ENCODE data around the gene SIRT2.

Gene SIRT2

DNA sequence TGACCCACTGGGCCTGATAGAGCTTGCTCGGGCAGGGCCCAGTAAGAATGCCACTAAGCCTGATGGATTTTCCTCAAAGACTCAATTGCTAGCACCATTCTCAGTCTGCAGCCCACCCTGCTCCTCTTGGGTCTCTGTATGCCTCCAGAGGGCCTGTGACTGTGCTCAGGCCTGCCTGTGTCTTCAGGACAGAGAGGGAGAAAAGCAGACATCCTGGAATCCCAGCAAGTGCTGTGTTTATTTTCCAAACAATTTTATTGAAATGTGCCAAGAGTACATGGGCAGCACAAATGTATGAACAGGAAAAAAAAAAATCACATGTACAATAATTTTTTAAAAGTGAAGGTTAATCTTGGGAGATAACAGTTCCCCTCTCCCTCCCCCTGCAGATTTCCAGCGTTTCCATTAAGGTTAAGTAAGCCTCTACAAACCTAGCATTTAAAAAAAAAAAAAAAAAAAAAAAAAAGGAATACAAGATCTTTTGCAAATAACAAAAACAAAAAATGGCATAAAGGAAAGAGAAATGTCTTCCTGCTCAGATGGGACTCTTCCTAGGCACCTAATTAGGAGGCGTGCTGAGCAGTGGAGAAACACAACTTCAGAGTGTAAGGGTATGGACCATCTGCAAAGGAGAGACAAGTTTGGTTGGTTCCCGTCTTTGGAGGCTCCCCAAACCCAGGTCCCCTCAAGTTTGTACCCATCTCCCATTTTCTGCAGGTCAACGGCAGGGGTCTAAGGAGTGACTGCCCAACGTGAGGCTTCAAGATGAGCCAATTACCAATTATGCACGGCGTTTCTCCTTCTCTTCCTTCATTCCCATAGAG lies 63.0 kb downstream of the SIRT2 start:
- Histone ChIP-seq H4K20me1 (ENCODE audit: low read depth, low read length) (peaks cover 11% of the 10 kb centered on the region), H3K79me2 (ENCODE audit: insufficient read depth, low read length) (peaks cover 7% of the 10 kb centered on the region), H3K27ac (ENCODE audit: low read depth, low read length) (no peak overlapping the region), H3K36me3 (ENCODE audit: low read length) (peaks cover 22% of the 10 kb centered on the region), H3K4me3 (ENCODE audit: insufficient read depth, low read length, poor library complexity, severe bottlenecking) (no peak overlapping the region), H3K9me2 (replicated peaks; ENCODE audit: insufficient read depth, low read length) (no peaks in the 10 kb centered on the region), H2AFZ (ENCODE audit: low read depth, low read length, severe bottlenecking) (no peak overlapping the region), H3F3A (ENCODE audit: insufficient read depth) (peaks cover 66% of the 10 kb centered on the region), H3K9me3 (ENCODE audit: insufficient read depth, low read length) (no peaks in the 10 kb centered on the region), H3K4me2 (ENCODE audit: low read depth, low read length, poor library complexity, severe bottlenecking) (no peak overlapping the region), H3K27me3 (ENCODE audit: low read length) (no peaks in the 10 kb centered on the region), H3K9ac (ENCODE audit: low read length) (no peak overlapping the region)
- no peak for TF ChIP-seq EZH2phosphoT487 (conservative IDR thresholded peaks at IDR 0.05; ENCODE audit: low read length)
- TF ChIP-seq, protein P1, sequence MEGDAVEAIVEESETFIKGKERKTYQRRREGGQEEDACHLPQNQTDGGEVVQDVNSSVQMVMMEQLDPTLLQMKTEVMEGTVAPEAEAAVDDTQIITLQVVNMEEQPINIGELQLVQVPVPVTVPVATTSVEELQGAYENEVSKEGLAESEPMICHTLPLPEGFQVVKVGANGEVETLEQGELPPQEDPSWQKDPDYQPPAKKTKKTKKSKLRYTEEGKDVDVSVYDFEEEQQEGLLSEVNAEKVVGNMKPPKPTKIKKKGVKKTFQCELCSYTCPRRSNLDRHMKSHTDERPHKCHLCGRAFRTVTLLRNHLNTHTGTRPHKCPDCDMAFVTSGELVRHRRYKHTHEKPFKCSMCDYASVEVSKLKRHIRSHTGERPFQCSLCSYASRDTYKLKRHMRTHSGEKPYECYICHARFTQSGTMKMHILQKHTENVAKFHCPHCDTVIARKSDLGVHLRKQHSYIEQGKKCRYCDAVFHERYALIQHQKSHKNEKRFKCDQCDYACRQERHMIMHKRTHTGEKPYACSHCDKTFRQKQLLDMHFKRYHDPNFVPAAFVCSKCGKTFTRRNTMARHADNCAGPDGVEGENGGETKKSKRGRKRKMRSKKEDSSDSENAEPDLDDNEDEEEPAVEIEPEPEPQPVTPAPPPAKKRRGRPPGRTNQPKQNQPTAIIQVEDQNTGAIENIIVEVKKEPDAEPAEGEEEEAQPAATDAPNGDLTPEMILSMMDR (IDR thresholded peaks at IDR 0.05; ENCODE audit: insufficient read depth, low read length, poor library complexity, severe bottlenecking): no peak

DNA sequence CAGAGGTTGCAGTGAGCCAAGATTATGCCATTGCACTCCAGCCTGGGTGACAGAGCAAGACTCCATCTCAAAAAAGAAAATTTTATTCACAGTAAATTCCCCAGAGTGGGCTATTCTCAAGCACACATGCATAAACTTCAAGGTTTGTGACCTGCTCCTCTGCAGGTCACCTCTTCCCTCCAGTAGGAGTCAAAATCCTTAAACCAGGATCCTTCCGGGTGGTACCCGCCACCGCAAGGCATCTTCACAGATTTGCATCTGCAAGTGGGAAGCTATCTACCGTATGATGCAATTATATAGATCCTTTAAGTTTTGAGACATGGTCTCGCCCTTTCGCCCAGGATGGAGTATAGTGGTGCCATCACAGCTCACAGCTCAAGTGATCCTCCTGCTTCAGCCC lies 64.8 kb downstream of the SIRT2 start:
- no peak overlapping the region for H2AFZ ChIP-seq (ENCODE audit: low read depth, low read length, severe bottlenecking)
- TF ChIP-seq, protein P1 (IDR thresholded peaks at IDR 0.05; ENCODE audit: insufficient read depth, low read length, poor library complexity, severe bottlenecking): no peak
- TF ChIP-seq EZH2phosphoT487 (conservative IDR thresholded peaks at IDR 0.05; ENCODE audit: low read length): no peak
- H3F3A ChIP-seq (ENCODE audit: insufficient read depth): peaks cover 58% of the 10 kb centered on the region
- H3K27me3 ChIP-seq (ENCODE audit: low read length): no peaks in the 10 kb centered on the region
- no peak overlapping the region for H3K4me3 ChIP-seq (ENCODE audit: insufficient read depth, low read length, poor library complexity, severe bottlenecking)
- peaks cover 13% of the 10 kb centered on the region; the same call in 1 of the 2 replicates for H3K36me3 ChIP-seq (ENCODE audit: low read length)
- no peaks in the 10 kb centered on the region for H3K9me2 ChIP-seq (replicated peaks; ENCODE audit: insufficient read depth, low read length)
- peaks cover 4% of the 10 kb centered on the region; the same call in 1 of the 2 replicates for H4K20me1 ChIP-seq (ENCODE audit: low read depth, low read length)
- no peak overlapping the region for H3K9ac ChIP-seq (ENCODE audit: low read length)
- no peak overlapping the region; the same call in 1 of the 2 replicates for H3K27ac ChIP-seq (ENCODE audit: low read depth, low read length)
- peaks cover 11% of the 10 kb centered on the region; the same call in 1 of the 2 replicates for H3K79me2 ChIP-seq (ENCODE audit: insufficient read depth, low read length)
- no peaks in the 10 kb centered on the region for H3K9me3 ChIP-seq (ENCODE audit: insufficient read depth, low read length)
- no peak overlapping the region for H3K4me2 ChIP-seq (ENCODE audit: low read depth, low read length, poor library complexity, severe bottlenecking)

DNA sequence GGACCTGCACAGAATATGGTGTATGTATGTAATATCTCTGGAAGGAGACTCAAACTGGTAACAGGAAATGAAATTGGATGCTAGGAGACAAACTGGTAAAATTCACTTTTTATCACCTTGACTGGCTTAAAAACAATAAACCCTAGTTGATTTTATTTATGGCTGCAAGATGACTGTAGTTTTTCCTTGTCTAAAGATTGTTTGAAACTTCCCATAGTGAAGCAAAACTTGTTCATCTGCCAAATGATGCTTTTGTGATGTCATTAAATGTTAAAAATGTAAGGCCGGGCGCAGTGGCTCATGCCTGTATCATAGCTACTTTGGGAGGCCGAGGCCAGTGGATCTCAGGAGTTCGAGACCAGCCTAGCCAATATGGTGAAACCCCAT lies 65.3 kb downstream of the SIRT2 start:
- H3K9ac ChIP-seq (ENCODE audit: low read length): no peak overlapping the region
- H4K20me1 ChIP-seq (ENCODE audit: low read depth, low read length): no peaks in the 10 kb centered on the region; the same call in 1 of the 2 replicates
- H3K9me3 ChIP-seq (ENCODE audit: insufficient read depth, low read length): no peaks in the 10 kb centered on the region
- no peak overlapping the region for H3K4me3 ChIP-seq (ENCODE audit: insufficient read depth, low read length, poor library complexity, severe bottlenecking)
- peaks cover 53% of the 10 kb centered on the region for H3F3A ChIP-seq (ENCODE audit: insufficient read depth)
- H3K4me2 ChIP-seq (ENCODE audit: low read depth, low read length, poor library complexity, severe bottlenecking): no peak overlapping the region
- H3K27ac ChIP-seq (ENCODE audit: low read depth, low read length): peak overlapping the region; percentile 38
- H2AFZ ChIP-seq (ENCODE audit: low read depth, low read length, severe bottlenecking): no peak overlapping the region
- peaks cover 11% of the 10 kb centered on the region; the same call in 1 of the 2 replicates for H3K79me2 ChIP-seq (ENCODE audit: insufficient read depth, low read length)
- TF ChIP-seq EZH2phosphoT487 (conservative IDR thresholded peaks at IDR 0.05; ENCODE audit: low read length): no peak
- TF ChIP-seq, protein P1 (IDR thresholded peaks at IDR 0.05; ENCODE audit: insufficient read depth, low read length, poor library complexity, severe bottlenecking): no peak
- no peaks in the 10 kb centered on the region for H3K27me3 ChIP-seq (ENCODE audit: low read length)
- peaks cover 8% of the 10 kb centered on the region; the same call in 1 of the 2 replicates for H3K36me3 ChIP-seq (ENCODE audit: low read length)
- H3K9me2 ChIP-seq (replicated peaks; ENCODE audit: insufficient read depth, low read length): no peaks in the 10 kb centered on the region
